Neural crest cell (in vitro differentiated cells): ENCODE data around the gene DYNLL2. TPM values are rescaled to one million over a fixed set of nuclear protein-coding genes. Genes with fewer than 3 reads are reported as not detected.
"Not testable (repeated sequence)": the region's sequence is repeated elsewhere in the genome, so short reads cannot be mapped to it uniquely, and the experiment has no call there.

Experiments
- DNase-seq: peaks from one replicate; pipeline ENCODE4 v3.0.0; 2021; ENCODE audit warnings: low read depth, mixed read lengths, low spot score
- H3K27ac Mint-ChIP-seq: one replicate; pipeline ENCODE4 v1.8.0; 2021; ENCODE audit warnings: mild to moderate bottlenecking, mixed read lengths; ENCODE audit not compliant: unreplicated experiment
- H3K27me3 Mint-ChIP-seq: 2 replicates; pipeline ENCODE4 v1.8.0; 2021; ENCODE audit warnings: low read depth, mild to moderate bottlenecking, mixed read lengths
- H3K36me3 Mint-ChIP-seq: 2 replicates; pipeline ENCODE4 v1.8.0; 2021; ENCODE audit warnings: low read depth, mild to moderate bottlenecking, mixed read lengths
- H3K4me1 Mint-ChIP-seq: 2 replicates; pipeline ENCODE4 v1.8.0; 2021; ENCODE audit warnings: mixed read lengths
- H3K4me3 Mint-ChIP-seq: one replicate; pipeline ENCODE4 v1.8.0; 2021; ENCODE audit warnings: mild to moderate bottlenecking, mixed read lengths
- H3K9me3 Mint-ChIP-seq: 2 replicates; pipeline ENCODE4 v1.8.0; 2021; ENCODE audit warnings: mixed read lengths
- total RNA-seq: library from RNA; stranded (reverse); gene quantifications from 2 replicates; pipeline ENCODE4 v1.2.1, GENCODE V29; 2021
- TF ChIP-seq, protein P1 (sequence below): fragments of 200-600 bp; sonication (generic); conservative IDR thresholded peaks from 2 replicates; pipeline ENCODE4 v1.5.0; 2021; ENCODE audit warnings: antibody characterized with exemption, mild to moderate bottlenecking

Gene DYNLL2
- total RNA-seq, 1 donor from 2014 or later: 95.9 TPM

DNA sequence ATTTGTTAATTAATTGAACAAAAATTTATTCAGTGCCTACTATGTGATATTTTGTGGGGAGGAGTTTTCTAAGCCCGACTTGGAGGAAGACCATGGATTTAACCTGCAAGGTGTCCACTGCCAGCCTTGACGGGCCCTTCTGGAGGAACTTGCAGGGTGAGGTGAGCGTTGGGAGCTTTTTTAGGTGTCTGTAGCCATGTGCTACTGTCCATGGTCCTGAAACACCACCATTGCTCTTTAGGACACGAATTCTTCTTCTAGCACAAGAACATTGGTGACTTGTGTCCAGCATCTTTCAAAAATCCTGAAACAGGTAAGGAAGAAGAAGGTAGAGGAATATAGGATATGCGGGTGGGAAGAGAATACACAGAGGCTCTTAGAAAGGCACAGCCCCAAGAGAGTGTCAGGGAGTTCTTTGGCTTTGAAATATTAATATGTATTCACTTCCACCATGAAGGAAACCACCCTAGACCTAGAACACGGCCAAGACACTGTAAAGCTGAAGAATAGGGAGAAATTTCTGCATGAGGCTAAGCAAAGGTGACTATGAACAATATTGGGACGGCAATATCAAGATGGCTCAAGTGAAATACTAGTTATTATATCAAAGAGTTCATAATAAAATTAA lies 37.1 kb downstream of the DYNLL2 start:
- TF ChIP-seq, protein P1, sequence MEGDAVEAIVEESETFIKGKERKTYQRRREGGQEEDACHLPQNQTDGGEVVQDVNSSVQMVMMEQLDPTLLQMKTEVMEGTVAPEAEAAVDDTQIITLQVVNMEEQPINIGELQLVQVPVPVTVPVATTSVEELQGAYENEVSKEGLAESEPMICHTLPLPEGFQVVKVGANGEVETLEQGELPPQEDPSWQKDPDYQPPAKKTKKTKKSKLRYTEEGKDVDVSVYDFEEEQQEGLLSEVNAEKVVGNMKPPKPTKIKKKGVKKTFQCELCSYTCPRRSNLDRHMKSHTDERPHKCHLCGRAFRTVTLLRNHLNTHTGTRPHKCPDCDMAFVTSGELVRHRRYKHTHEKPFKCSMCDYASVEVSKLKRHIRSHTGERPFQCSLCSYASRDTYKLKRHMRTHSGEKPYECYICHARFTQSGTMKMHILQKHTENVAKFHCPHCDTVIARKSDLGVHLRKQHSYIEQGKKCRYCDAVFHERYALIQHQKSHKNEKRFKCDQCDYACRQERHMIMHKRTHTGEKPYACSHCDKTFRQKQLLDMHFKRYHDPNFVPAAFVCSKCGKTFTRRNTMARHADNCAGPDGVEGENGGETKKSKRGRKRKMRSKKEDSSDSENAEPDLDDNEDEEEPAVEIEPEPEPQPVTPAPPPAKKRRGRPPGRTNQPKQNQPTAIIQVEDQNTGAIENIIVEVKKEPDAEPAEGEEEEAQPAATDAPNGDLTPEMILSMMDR: no peak
- peak; percentile 57 for DNase-seq
- no peaks in the 10 kb centered on the region for H3K4me1 Mint-ChIP-seq
- no peaks in the 10 kb centered on the region for H3K36me3 Mint-ChIP-seq
- peaks cover 3% of the 10 kb centered on the region for H3K9me3 Mint-ChIP-seq
- peaks cover 43% of the 10 kb centered on the region for H3K27me3 Mint-ChIP-seq
- no peak overlapping the region for H3K27ac Mint-ChIP-seq
- H3K4me3 Mint-ChIP-seq: no peak overlapping the region

DNA sequence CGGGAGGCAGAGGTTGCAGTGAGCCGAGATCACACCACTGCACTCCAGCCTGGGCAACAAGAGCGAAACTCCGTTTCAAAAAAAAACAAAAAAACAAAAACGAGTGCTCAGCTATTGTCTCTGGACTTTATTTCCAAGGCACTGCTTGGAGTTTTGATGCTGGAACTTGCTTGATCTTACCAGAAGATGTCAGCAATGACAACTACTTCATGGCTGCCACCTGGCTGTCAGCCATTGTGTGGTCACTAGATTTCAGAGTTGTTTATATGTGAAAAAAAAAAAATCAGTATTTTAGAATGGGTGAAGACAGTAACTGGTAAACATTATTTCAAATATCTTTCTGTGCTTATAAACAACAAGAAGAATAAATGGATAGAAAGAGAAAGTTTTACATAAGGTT lies 38.7 kb downstream of the DYNLL2 start:
- no peak for DNase-seq
- TF ChIP-seq, protein P1: peak; percentile 48
- Mint-ChIP-seq H3K27me3 (peaks cover 59% of the 10 kb centered on the region), H3K27ac (no peak overlapping the region), H3K36me3 (no peaks in the 10 kb centered on the region), H3K4me1 (no peaks in the 10 kb centered on the region), H3K9me3 (peaks cover 3% of the 10 kb centered on the region), H3K4me3 (no peak overlapping the region)

DNA sequence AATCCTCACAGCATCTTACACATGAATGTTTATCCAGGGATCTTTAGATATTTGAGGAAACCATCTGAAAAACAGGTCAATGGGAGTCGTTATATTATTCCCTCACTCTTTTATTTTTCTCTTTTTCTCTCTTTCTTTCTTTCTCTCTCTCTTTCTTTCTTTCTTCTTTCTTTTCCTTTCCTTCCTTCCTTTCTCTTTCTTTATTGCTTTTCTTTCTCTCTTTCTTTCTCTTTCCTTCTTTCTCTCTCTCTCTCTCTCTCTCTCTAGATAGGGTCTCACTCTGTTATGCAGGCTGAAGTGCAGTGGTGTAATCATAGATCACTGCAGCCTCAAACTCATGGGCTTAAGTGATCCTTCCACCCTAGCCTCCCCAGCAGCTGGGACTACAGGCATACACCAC lies 44.6 kb downstream of the DYNLL2 start:
- Mint-ChIP-seq H3K4me3 (no peak overlapping the region), H3K27me3 (peaks cover 71% of the 10 kb centered on the region), H3K4me1 (no peaks in the 10 kb centered on the region), H3K36me3 (no peaks in the 10 kb centered on the region), H3K27ac (no peak overlapping the region), H3K9me3 (no peaks in the 10 kb centered on the region)
- TF ChIP-seq, protein P1: no peak
- DNase-seq: no peak

DNA sequence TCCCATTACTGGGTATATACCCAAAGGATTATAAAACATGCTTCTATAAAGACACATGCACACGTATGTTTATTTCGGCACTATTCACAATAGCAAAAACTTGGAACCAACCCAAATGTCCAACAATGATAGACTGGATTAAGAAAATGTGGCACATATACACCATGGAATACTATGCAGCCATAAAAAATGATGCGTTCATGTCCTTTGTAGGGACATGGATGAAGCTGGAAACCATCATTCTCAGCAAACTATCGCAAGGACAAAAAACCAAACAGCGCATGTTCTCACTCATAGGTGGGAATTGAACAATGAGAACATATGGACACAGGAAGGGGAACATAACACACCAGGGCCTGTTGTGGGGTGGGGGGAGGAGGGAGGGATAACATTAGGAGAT lies 49.5 kb downstream of the DYNLL2 start:
- H3K4me1 Mint-ChIP-seq, H3K36me3 Mint-ChIP-seq, DNase-seq, H3K27ac Mint-ChIP-seq, H3K4me3 Mint-ChIP-seq, H3K9me3 Mint-ChIP-seq: not testable (repeated sequence)
- H3K27me3 Mint-ChIP-seq: peaks cover 87% of the 10 kb centered on the region

DNA sequence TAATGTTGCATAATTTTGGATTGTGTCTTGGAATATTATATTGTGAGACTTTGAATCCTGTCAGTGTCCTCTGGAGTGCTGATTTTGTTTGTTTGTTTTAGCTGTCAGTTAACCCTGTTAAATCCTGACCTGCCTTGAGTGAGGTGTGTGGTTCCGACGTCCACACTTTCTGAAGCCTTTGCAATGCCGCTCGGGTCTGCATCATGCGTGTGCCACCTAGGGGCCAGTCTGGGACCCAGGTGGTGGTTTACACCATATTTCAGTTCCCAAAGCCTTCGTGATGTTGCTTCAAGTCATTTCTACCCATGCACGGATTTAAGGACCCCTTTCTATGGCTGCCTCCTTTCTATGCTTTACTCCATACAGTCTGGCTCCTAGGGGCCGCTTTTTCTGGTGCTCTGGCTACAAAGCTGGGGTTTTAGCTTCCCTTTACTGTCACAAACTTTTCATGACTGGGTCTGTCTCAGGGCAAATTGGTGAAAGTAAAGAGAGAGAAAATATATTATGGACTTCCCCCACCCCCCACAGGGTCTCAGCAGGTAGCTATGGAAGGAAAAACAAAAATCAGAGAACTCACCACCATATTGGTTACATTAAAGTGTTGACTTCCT lies 53.6 kb downstream of the DYNLL2 start:
- H3K27me3 Mint-ChIP-seq: peaks cover 85% of the 10 kb centered on the region
- no peaks in the 10 kb centered on the region for H3K4me1 Mint-ChIP-seq
- no peaks in the 10 kb centered on the region for H3K9me3 Mint-ChIP-seq
- H3K4me3 Mint-ChIP-seq: no peak overlapping the region
- no peaks in the 10 kb centered on the region for H3K36me3 Mint-ChIP-seq
- H3K27ac Mint-ChIP-seq: no peak overlapping the region
- no peak for DNase-seq
- TF ChIP-seq, protein P1: peak; percentile 54

DNA sequence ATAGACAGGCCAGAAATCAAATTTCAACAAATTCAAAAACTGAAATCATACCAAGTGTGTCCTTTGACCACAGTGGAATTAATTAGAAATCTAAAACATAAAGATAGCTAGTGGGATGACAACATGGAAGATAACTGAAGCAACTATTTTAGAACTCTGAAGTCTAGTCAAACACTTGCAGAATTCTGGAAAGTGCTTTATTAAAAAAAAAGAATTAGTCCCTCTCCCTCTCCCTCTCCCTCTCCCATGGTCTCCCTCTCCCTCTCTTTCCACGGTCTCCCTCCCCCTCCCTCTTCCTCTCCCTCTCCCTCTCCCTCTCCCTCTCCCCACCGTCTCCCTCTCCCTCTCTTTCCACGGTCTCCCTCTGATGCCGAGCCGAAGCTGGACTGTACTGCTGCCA lies 58.3 kb downstream of the DYNLL2 start:
- Mint-ChIP-seq H3K9me3 (peaks cover 11% of the 10 kb centered on the region), H3K4me3 (no peak overlapping the region), H3K4me1 (no peaks in the 10 kb centered on the region), H3K27ac (no peak overlapping the region), H3K36me3 (peaks cover 11% of the 10 kb centered on the region), H3K27me3 (peaks cover 68% of the 10 kb centered on the region)
- TF ChIP-seq, protein P1: no peak
- DNase-seq: no peak

DNA sequence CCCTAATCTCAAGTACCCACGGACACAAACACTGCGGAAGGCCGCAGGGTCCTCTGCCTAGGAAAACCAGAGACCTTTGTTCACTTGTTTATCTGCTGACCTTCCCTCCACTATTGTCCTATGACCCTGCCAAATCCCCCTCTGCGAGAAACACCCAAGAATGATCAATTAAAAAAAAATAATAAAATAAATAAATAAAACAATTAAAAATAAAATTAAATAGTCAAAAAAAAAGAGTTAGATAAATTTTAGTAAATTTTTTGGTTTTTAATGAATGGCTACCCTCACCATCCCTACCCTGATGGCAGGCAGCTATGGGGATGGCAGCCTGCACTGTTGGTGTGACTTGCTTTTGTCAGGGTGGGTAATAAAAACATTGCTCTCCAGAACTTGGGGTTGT lies 60.1 kb downstream of the DYNLL2 start:
- H3K27ac Mint-ChIP-seq, DNase-seq, H3K4me1 Mint-ChIP-seq, H3K4me3 Mint-ChIP-seq: not testable (repeated sequence)
- Mint-ChIP-seq H3K9me3 (peaks cover 11% of the 10 kb centered on the region), H3K27me3 (peaks cover 68% of the 10 kb centered on the region), H3K36me3 (peaks cover 11% of the 10 kb centered on the region)
